GM12801 (cell line): ENCODE measurements around the gene SSH3.

Source experiments
- CTCF ChIP-seq: IDR thresholded peaks from one replicate; pipeline ENCODE4 v1.5.1; 2011; ENCODE audit warnings: control low read depth; ENCODE audit not compliant: insufficient read length; ENCODE audit errors: extremely low read depth

The SSH3 gene

GRCh38 chr11:67289651-67290479 lies 13.5 kb upstream of the SSH3 start:
- no peak for TF ChIP-seq CTCF

- no peak for TF ChIP-seq CTCF
These were observed 12.5 kb upstream of the SSH3 start for GRCh38 chr11:67290801-67291200.

DNA sequence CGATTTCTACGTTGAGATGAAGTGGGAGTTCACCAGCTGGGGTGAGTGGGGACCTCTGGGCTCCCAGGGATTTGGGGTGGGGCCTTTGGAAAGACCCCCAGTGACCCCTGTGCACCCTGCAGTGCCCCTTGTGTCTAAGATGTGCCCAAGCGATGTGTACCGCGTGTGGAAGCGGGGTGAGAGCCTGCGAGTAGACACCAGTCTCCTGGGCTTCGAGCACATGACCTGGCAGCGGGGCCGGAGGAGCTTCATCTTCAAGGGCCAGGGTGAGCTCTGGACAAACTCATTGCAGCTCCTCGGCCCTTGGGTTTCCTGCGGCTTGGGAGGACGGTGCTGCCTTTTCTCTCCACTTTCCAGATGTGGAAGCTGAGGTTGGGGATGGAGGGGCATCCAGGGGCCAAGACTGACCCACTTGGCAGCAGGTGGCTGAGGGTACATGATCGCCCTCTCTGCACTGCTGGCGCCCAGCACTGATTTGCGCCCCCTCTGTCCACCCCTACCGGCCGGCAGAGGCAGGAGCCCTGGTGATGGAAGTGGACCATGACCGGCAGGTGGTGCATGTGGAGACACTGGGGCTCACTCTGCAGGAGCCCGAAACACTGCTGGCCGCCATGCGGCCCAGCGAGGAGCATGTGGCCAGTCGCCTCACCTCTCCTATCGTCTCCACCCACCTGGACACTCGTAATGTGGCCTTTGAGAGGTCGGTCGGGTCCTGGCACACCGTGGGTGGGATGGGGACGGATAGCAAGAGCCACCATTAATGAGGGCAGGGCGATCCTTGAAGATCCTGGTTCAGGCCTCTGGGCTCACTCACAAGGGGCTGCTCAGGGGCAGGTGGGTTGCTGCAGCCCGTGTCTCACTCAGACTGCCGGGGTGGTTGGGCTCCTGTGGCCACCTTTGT lies 11.6 kb upstream of the SSH3 start:
- no peak for TF ChIP-seq CTCF

DNA sequence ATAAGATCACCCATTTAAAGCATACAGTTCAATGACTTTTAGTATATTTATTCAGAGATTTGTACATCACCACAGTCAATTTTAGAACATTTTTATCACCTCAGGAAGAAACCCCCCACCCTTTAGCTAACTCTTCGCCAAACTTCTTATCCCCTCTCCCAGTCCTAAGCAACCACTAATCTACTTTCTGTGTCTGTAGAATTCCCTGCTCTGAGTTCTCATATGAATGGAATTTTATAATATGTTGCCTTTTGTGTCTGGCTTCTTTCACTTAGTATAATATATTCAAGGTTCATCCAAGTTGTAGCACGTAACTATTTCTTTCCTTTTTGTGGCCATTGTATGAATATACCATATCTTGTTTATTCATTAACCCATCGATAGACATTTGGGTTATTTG lies 10.7 kb upstream of the SSH3 start:
- TF ChIP-seq CTCF = no peak

GRCh38 chr11:67293090-67293489 lies 10.2 kb upstream of the SSH3 start:
- no peak for TF ChIP-seq CTCF

DNA sequence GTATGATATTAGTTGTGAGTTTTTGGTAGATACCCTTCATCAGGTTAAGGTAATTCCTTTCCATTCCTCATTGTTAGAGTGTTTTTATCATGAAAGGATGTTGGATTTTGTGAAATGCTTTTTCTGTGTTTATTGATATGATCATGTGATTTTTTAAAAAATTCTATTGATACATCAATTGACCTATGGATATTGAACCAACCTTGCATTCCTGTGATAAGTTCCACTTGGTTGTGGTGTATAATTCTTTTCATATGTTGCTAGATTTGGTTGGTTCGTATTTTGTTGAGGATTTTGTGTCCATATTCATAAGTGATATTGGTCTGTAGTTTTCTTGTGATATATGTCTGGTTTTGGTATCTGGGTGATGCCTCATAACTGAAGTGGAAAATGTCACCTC lies 7.5 kb upstream of the SSH3 start:
- TF ChIP-seq CTCF = no peak

DNA sequence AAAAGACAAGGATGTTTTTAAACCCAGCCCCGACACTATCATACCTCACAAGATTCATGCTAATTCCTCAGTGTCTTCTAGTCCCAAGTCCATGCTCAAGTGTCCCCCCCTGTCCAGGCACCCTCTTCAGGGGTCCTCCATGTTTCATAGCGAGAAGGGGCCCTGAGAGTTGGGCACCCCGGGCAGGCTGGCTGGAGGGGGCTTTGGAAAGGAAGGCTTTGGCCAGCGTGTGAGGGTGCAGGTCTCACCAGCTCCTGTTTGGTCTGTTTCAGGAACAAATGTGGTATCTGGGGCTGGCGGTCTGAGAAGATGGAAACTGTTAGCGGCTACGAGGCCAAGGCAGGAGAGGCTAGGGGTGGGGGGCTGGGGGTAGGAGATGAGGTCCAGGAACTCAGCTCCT lies 4.5 kb upstream of the SSH3 start:
- TF ChIP-seq CTCF = no peak
